Stimulated activated CD8-positive, alpha-beta memory T cell treated with anti-CD3 and anti-CD28 coated beads, Interleukin-7, amount 100 ng/mL, for 1 hour (primary cell): ENCODE data around the gene DLD.
"Not testable (repeated sequence)": the region's sequence is repeated elsewhere in the genome, so short reads cannot be mapped to it uniquely, and the experiment has no call there.

Experiments
- DNase-seq, 2 donors: peaks; one replicate each; pipeline ENCODE4 v3.0.0-alpha.2; 2020; ENCODE audit warnings: low read depth in 2 of 2

DLD gene

DNA sequence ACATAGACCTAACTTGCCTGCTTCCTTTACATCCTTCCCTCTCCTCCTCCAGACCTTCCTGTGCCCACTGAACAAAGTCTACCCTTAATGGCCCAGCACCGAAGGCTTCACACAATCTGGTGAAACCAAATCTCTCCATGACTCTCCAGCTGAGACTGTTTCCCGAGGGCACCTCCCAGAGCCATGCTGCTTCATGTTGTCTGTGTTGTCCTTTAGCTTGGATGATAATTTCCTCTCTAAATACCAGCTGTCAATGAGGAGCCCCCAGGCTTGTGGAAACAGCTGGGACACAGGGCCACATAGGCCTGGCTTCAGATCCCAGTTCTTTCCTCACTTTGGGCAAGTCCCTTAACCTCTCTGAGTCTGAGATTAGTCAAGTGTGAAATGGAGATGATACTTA lies 54.3 kb downstream of the DLD start:
- DNase-seq = no peak

DNA sequence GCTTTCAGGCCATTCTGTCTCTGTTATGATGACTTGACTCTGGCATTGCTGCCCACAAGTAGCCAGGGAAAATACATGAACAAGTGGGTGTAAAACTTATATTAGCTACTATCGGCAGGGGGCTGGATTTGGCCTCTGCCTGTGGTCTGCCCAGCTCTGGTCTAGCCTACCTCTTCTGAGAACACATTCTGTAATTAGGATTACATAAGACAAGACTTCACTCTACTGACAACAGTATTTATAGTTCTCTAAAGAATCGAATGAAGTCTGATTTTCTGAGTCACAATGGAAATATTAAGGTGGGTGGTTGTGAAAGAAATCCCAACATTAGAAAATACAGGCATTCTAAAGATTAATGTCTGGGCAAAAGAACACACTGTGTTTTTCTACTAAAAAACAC lies 55.5 kb downstream of the DLD start:
- no peak for DNase-seq

DNA sequence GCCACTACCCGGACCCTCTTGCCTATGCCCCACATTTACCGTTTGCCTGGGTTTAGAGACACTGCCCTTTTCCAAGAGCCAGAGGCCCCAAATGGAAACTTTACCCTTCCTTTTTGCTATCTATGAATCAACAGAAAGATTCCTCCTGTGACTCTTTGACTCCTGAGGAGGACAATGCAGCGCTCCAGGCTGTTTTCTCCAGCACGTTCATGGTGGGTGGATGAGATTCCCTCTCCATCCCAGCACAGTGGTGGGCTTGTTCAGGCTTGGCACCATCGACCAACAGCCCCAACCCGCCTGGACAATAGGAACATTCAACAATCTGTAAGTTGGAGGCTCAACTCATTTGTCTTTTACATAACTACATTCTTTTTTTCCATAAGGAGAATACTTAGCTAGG lies 55.9 kb downstream of the DLD start:
- DNase-seq = no peak

DNA sequence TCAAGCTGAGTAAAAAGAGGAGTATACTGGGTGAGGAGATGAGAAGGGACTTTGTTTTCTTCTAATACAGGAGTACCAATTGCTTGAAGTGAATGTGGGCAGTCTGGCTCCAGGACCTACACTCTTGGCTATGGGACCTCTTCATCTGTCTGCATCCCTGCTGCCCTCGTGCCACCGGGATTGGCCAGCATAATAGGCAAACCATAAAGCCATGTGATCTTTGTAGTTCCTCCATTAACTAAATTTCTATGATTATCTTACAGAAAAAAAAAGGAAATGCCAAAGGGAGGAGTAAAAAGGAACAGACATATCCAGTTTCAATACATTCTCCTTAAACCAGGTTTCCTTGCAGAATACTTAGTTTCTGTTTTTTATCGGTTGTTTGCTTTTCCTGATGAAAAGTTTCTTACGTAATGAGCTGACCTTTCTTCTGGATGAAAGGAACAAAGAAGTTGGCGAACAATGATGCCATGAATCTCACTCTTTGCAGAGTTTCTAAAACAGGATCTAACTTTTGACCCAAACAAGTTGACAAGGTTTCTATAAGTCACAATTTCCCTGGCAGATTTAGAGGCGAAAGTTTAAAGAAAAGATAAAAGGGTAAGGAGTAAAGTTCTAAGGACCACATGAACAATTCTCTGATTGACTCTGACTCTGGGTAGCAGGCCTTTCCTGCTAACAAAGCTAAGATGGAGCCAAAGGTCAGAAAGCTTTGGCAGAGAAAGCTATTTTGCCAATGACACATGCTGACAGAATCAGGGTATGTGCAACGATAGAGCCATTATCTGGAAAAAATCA lies 57.9 kb downstream of the DLD start:
- no peak for DNase-seq

DNA sequence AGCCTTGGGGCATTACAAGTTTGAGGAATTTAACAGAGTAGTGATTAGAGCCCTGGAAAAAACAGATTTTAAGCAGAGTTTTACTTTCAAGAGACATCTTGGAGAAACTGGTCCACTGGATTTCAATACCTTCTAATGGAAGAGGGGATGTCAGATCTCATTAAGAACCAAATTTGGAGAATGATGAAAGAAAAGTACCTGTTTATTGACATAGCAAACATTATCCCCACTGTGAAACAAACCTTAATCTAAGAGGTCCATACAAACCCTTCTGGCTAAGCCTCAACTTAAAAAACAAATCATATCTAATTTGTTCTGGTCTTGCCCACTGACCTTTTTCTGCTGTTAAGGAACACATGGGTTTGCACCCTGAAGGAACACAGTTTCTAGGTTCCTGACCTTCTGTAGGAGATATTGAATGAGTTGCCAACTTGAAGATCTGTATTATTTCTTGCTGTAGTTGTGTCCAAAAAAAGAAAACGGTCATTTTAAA lies 58.5 kb downstream of the DLD start:
- no peak for DNase-seq

DNA sequence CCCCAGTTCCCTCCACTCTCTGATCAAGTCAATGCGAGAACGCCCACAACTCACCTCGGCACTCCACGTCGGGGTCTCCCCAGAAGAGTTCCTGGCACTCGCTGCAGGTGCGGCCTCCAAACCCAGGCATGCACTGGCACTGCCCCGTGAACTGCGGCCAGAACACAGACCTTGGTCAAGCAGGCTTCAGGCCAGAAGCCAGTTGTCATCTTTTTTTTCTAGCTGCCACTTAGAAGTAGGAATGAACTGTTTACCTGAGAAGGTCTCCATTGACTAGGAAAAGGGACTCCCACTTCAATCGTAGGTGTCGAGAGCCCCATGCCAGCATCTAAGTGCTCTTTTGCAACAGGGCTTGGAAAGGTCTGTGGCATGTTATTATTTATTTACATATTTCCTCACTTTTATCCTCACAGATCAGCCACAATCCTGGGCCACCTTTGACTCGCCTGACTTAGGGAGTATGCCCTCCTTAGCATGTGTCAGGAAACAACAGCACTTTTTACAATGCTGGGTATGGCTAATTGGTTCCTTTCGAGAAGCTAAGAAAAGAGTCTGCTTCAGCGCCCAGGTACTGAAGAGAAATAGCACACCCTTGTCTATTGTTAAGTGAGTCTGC lies 60.3 kb downstream of the DLD start:
- no peak for DNase-seq

DNA sequence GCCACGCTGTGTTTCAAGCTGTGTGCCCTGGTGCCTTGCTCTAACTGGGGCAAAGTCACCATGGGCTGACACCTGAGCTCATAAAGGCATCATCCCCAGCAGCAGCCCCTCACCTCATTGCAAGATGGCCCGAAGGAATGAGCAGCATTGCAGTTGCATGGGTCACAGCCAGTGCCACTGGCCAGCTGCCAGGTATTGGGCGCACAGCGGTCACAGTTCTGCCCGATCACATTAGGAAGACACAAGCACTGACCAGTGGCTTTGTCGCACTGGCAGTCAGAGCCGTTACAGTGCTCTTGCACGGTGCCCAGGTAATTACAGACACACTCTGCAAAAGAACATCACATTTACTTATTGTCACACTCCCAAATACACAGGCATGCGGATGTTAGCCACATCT lies 60.9 kb downstream of the DLD start:
- DNase-seq = no peak

DNA sequence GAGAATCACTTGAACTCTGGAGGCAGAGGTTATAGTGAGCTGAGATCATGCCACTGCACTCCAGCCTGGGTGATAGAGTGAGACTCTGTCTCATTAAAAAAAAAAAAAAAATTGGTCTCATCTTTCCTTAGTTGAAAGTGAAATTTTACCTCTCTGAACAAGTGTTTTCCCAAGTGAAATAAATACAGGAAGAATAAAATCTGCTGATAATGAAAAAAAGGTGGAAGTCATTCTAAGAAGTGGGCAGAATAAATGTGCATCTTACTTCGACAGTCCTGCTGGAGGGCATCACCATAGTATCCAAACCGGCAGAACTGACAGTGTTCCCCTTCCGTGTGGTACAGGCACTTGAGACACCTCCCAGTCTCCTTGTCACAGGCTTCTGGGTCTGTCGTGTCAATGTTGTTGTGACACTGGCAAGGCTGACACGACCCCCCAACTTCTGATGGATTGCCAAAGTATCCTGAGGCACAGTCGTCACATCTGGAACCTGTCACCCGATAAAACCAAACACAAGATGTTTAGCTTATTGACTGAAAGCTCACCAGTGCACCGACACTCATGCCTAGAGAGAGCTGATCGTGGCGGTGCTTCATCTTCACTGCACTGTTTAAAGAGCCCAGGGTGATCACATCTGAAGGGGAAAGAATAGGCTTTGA lies 62.4 kb downstream of the DLD start:
- DNase-seq = no peak

DNA sequence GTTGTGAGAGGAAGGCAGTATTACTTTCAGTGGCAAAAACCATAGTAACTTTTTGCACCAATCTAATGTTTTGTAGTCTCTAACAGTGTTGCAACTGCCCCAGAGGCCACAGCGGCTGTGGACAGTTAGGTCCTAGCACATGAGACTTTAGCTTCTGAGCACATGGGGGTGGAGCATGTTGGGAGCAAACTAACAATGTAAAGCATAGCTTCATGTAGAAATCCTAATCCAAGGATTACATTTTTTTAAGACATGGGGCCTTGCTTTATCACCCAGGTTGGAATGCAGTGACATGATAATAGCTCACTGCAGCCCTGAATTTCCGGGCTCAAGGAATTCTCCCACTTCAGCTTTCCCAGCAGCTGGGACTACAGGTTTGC lies 62.9 kb downstream of the DLD start:
- DNase-seq = no peak

DNA sequence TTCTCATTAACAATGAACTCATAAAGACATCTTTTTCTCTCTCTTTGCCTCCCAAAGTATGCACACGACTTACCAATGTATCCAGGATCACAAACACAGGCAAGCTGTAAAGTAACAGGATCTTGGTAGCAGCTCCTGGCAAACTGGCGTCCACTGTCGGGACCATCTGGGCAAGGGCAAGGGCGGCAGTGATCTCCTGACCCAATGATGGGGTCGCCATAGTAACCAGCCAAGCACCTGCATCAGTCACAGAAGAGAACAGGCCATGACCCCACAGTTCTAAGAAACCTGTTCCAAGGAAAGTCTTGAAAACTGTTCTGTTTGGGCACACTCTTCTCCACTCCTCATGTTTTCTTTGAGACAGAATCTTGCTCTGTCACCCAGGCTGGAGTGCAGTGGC lies 64.4 kb downstream of the DLD start:
- DNase-seq = no peak

DNA sequence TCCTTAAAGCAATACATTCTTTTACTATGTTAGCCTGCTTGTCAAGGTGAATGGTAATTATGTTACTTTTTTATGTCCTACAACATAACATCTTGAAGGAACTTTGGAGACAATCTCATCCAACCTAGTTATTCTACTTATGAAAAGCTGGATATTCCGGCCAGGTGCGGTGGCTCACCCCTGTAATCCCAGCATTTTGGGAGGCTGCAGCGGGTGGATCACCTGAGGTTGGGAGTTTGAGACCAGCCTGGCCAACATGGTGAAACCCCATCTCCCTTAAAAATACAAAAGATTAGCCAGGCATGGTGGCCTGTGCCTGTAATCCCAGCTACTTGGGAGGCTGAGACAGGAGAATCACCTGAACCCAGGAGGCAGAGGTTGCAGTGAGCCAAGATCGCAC lies 66.0 kb downstream of the DLD start:
- not testable (repeated sequence) for DNase-seq

DNA sequence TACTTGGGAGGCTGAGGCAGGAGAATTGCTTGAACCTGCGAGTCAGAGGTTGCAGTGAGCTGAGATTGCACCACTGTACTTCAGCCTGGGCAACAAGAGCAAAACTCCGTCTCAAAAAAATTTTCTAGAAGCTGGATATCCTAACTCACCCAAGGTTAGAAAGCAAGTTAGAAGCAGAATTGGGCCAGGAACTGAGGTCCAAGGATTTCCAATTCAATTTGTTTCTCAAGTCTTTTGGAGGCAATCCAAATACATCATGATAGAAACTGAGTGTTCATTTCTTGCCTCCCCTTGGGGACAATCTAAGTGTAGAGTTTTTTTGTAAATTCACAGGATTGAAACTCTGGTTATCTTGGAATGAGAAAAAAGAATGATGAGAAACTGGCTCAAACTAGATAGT lies 66.5 kb downstream of the DLD start:
- DNase-seq = no peak

DNA sequence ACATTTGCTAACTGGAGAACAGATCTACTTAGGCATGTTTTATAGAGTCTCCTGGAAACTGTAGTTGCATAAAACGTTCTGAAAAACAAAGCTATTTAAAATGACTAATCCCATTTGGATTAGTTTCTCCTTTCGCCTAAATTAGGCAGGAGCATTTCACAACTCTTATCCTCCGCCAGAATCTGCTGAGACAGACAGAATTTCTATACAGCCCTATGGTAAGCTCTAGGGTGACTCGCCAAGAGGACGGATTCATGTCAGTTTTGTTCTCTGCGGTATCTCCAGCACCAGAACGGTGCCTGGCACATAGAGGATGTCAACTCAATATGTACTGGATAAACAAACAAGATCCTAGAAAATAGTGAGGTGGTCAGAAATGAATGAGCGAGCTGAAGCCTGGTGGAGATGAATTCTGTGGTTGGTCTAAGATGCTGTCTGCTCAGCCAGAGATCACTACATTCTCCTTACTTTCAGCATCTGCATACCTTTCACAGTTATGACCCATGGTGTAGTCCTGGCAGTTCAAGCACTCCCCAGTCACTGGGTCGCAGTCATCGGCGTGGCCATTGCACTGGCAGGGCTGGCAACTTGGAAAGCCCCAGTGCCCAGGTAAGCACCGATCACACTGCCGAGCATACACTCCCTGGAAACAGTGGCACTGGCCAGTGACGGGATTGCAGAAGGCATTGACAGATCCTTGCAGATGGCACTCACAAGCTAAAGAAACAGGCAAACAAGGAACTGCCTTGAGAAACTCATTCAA lies 68.0 kb downstream of the DLD start:
- no peak for DNase-seq

DNA sequence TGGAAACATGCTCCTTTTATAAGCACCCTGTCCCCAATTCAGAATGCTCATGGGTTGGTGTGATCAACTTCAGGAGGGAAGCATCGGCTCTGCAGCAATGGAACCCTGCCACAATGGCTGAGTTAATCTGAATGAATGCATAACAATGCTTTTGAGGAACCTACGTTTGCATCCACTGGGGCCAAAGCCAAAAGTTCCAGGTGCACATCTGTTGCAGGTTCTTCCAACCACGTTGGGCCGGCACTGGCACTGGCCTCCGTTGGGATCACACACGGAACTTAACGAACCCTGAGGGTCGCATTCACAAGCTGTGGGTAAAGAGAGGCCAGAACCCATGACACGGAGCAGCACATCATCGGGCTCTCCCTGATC lies 68.5 kb downstream of the DLD start:
- no peak for DNase-seq

DNA sequence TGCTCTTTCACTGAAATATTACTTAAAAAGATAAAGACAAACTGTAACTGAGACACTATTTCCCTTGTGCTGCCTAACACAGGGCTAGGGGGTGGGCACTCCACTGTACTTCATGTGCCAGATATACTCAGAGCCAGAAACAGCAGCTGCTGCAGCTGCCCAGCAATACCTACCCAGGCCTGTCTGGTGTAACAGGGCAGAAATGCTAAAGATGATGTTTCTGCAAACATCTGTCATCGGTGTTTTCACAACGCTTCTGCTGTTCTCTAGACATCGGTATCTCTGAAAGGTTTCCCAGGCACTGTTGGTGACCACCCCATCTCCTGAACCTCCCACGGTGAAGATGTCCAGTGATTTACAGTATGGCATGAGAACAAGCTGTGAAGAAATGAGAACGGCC lies 69.3 kb downstream of the DLD start:
- DNase-seq = no peak

DNA sequence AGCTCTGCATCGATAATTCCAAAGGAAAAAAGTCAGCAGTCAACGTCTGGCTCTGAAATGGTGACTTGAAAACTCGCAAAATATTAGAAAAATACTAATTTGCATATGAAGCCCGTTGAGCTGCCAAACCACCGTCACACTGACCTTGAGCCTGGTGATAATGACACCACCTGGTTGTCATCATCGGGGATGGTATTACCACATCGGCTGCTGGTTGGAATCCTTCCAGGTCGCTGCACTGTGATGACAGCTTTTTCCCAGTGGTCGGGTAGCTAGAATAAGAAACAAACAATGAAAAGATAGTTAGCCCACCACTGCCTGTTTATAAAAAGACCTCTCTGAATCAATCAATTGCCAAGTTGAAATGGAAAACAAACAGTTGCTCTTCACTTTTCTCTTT lies 70.4 kb downstream of the DLD start:
- no peak for DNase-seq

DNA sequence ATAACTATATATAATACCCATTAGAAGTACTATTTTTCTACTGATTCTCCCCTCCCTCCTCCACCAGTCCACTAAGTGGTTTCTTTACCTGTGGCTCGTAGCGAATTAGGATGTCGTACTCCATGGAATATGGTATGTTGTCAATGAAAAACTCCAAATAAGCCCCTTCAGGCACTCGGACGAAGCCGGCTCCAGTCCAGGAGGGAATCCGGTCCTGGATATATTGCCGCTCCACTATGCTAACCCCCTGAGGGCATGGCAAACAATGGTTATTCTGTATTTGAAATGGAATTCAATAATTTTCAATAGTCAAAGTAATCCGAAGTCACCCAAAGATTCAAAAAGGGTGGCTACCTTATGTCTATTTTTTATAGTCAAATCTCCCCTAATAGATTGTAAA lies 71.8 kb downstream of the DLD start:
- DNase-seq = no peak

DNA sequence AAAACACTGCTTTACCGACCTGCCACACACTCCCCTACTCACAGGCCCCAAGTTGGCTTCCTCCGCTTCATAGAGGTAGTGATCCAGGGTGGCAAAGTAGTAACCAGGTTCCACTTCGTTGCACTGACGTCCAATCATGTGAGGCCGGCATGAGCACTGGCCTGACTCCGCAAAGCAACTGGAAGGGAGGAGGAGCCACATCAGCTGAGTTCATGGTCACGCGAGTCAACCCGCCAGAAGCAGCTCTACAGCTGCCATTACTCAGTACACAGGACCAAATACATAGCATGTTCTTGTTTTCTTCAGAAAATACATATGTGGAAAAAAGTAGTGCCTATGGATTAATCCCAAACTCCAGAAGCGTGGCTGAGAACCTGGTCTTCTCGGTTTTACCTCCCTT lies 73.5 kb downstream of the DLD start:
- DNase-seq = no peak

DNA sequence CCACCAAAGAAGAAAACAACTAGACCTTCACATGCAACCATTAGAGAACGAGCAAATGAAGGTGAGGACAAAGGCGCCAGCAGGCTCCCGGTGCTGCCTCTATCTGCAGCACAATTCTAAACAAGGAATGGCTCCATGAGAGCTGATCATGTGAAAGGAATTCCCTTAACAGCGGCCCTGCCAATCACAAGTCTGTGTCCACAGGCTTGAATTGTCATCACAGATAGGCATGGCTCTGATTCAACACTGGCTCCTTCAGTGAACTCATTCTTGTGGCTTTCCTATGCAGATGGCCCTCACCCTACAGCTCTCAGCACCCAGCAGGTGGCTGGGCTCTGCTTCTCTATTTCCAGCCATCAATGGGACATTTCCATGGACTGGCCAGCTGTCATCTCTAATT lies 75.7 kb downstream of the DLD start:
- no peak for DNase-seq

DNA sequence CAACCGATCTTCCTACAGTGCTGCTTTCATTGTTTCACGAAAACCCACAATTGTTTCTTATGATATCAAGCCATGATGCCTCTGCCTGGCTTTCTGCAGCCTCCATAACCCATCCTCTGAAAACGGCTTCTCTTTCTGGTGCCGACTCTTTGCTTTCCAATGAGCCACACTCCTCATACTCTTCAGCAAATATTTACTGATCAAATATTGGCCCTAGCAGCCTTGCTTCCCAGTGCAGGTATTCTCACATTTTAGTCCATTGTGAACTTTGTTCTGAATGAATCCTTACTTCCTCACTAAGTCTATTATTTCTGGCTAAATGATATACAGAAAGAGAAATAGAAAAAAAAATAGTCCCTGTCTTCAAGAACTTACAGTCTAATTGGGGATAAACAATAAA lies 76.4 kb downstream of the DLD start:
- no peak for DNase-seq

DNA sequence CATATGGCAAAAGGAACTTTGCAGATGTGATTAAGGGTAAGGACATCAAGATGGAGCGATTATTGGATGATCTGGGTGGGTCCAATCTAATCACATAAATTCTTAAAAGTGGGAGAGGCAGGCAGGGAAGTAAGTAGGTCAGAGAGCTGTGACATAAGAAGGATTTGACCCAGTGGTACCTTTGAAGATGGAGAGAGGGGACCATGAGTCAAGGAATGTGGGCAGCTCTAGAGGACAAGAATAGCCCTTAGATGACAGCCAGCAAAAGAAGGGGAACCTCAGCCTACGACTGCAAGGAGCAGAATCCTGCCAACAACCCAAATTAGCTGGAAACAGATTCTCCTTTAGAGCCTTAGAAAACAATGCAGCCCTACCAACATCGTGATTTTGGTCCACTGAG lies 77.5 kb downstream of the DLD start:
- no peak for DNase-seq

DNA sequence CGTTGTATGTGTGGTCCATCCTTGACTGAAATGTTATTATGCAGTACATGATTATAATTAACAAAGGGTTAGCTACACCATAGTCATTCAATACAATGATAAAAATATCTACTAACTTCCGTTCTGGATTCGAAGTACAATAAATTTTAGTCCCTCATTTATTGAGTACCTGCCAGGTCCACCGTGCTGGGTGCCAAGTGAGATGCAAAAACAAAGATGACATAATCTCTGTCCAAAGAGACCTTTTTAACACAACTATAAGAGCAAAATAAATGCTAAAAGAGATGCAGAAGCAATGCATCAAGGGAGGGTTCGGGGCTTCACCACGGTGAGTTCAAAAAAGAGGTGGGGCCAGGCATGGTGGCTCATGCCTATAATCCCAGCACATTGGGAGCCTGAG lies 78.9 kb downstream of the DLD start:
- no peak for DNase-seq
